ENCODE data around the gene HCK.

DNA sequence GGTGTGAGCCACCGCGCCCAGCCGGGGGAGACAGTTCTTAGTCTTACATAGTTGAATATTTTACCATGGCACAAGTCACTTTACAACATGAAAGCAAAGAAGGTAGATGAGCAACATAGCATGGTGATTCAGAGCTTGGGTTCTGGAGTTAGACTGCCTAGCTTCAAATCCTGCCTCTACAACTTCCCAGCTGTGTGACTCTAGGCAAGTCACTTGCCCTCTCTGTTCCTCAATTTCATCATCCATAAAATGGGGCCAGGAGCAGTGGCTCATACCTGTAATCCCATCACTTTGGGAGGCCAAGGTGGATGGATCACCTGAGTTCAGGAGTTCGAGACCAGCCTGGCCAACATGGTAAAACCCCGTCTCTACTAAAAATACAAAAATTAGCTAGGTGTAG is 26.3 kb downstream of the HCK start:
- TF ChIP-seq CTCF (IDR thresholded peaks at IDR 0.05; ENCODE audit: borderline replicate concordance, extremely low read depth, low read length, poor library complexity, severe bottlenecking) (no peak), EZH2 (IDR thresholded peaks at IDR 0.05; ENCODE audit: borderline replicate concordance, low read depth, low read length, severe bottlenecking) (no peak)
